GM19452 (cell line): ENCODE results near the gene SP1.
"Not testable (repeated sequence)": the region's sequence is repeated elsewhere in the genome, so short reads cannot be mapped to it uniquely, and the experiment has no call there.

Source experiments
- ATAC-seq: cut with Tn5 transposase; IDR thresholded peaks from one replicate; pipeline ENCODE4 v1.9.1; 2021; ENCODE audit not compliant: unreplicated experiment

Gene SP1

DNA sequence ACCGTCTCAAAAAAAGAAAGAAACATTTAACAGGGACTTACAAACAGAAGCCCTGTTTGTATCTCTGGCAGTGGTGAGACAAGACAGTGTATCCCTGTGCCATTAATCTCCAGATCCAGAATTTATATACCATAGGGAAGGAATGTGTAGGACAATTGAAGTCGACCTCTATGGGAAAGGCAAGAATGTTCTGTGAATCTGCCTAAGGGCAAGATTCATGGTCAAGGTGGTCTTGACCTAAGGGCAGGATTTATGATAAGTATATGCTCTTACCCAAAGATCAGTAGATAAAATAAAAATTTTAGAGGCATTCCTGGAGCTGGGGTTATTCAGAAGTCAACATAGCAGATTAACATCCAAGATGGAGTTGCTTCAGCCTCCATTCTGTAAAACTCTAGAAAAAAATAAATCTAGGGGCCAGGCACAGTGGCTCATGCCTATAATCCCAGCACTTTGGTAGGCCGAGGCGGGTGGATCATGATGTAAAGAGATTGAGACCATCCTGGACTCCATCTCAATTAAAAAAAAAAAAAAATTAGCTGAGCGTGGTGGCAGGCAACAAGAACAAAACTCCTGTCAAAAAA lies 21.0 kb upstream of the SP1 start:
- ATAC-seq = no peak

DNA sequence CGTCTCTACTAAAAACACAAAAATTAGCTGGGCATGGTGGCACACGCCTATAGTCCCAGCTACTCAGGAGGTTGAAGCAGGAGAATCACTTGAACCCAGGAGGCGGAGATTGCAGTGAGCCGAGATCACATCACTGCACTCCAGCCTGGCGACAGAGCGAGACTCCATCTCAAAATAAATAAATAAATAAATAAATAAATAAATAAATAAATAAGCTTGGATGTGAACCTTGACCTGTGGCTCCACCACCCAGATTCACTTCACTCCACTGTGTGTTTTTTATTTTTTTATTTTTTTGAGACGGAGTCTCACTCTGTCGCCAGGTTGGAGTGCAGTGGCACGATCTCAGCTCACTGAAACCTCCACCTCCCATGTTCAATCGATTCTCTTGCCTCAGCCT lies 18.3 kb upstream of the SP1 start:
- ATAC-seq = not testable (repeated sequence)

DNA sequence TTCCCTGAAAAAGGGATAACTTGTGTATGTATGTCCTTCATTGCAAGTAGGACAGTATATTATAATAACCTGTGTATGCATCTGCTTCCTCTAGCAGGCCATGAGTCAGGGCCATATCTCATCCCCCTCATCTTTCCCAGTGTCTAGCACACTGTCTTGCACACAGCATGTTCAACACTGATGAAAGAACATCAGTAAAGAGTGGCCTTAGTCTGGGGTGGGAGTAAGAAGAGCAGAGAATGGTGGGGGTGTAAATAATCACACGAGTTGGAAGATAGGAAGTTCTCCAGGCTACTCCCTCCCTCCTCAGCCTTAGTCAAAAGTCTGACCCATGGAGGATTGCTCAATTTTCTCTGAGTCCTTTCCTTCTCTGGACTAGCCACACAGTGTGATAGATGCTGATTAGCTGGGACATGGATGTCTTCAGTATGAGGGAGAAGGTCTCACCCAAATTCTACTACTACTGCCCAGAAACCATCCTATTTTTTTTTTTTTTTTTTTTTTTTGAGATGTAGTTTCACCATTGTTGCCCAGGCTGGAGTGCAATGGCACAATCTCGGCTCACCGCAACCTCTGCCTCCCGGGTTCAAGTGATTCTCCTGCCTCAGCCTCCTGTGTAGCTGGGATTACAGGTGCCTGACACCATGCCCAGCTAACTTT lies 14.6 kb upstream of the SP1 start:
- no peak for ATAC-seq

DNA sequence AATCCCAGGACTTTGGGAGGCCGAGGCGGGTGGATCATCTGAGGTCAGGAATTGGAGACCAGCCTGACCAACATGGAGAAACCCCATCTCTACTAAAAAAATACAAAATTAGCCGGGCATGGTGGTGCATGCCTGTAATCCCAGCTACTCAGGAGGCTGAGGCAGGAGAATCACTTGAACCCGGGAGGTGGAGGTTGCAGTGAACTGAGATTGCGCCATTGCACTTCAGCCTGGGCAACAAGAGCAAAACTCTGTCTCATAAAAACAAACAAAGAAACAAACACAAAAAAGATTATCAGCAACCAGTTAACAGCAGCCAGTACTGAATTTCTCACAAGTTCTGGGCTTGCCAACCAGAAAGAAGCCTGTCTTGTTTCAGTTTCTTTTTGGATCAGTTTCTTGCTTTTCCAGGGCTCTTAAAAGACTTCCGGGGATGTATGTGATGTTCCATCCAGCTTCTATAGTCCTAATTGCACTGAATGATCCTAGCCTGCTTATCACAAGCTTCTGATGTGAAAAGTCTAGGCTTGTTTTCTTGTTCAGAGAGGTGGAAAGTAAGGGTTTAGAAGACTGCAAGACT lies 6.3 kb upstream of the SP1 start:
- not testable (repeated sequence) for ATAC-seq

DNA sequence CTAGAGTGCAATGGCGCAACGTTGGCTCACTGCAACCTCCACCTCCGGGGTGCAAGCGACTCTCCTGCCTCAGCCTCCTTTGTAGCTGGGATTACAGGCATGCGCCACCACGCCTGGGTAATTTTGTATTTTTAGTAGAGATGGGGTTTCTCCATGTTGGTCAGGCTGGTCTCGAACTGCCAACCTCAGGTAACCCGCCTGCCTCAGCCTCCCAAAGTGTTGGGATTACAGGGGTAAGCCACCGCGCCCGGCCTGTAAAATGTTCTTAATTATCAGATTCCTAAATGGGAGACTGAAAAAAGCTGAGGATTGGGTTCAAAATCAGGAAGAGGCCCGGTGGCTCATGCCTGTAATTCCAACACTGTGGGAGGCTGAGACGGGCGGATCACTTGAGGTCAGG lies 5.7 kb upstream of the SP1 start:
- not testable (repeated sequence) for ATAC-seq

DNA sequence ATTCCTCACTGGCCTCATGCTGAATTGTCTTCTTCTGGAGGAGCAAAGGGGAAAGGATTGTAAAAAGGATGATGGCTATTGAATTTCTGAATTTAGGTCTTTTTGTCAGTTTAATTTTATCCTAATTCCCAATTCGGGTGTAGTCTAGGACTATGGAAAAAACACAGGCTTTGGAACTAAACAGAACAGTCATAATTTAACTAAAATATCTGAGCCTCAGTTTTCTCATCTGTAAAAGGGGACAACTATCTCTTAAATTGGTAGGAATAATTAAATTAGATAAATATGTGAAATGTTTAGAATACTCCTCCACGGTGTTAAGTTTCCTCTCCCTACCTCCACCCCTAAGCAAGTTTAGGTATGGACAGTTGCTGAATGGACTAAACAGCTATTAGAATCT lies 3.2 kb upstream of the SP1 start:
- ATAC-seq = no peak

DNA sequence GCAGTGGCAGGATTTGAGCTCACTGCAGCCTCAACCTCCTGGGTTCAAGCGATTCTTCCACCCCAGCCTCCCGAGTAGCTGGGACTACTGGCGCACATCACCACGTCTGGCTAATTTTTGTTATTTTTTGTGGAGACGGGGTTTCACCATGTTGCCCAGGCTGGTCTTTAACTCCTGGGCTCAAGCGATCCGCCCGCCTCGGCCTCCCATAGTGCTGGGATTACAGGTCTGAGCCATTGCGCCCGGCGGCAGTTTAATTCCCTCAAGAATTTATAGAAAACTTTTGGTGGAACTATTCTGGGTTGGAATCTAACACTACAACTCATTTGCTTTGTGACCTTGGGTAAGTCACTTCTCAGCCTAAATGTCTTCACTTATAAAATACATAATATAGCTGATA lies 1.8 kb upstream of the SP1 start:
- no peak for ATAC-seq

DNA sequence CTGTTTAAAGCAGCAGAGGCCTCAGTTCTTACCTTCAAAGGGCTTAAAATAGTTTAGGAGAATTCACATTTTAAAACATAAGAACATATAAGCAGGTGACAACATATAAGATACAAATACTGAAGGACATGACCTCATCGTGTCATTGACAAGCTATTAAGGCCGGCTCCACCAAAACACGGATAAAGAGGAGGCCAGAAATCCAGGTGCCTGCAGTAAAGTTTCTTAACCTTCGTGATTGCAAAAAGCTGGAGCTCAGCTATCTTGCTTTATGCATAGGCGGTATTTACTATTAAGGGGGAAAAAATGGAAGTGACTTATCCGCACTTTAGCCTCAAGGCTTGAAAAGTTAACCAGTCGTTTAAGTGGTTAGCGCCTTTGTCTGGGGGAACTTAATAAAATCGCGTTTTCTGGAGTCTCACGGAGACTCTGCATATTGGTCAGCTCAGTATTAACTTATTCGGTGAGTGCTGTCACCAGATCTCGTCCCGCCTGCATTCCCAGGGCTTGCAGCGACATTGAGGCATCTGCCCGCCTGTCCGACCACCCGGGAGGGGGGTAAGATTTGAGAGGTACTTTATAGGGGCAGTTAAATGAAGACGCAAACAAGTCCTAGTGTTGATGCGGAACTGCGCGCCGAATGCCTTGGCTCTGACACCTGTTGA lies 1.1 kb upstream of the SP1 start:
- ATAC-seq = no peak

DNA sequence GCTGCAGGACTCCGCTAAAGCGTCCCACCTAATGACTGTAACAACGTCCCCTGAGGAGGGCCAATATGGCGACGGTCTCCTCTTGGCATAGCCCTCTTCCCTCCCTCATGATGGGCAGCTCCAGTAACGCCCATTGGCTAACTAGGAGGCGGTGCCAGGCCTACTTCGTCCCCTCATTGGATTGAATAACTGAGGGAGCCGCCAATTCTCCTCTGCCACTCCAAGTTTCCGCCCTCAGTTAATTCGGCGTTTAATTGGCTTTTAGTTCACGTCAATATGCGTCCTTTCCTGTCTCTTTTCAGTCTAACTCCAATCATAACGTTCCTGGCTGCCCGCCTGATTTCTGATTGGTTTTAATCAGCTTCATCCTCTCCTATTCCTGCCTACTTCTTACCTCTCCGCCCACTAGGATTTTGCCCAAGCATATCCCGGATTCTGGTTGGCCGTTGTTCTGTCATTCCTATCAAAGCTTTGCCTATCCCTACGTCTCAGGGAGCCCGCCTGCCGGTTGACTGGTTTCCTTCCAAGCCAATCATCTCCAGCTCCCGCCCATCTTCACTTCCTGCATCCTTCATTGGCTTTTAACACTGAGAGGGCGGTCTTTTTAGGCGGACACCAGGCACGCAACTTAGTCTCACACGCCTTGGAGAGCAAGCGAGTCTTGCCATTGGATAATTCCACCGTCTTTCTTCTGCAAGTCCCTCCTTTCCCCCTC lies 430 bp upstream of the SP1 start:
- peak; percentile 67 for ATAC-seq

DNA sequence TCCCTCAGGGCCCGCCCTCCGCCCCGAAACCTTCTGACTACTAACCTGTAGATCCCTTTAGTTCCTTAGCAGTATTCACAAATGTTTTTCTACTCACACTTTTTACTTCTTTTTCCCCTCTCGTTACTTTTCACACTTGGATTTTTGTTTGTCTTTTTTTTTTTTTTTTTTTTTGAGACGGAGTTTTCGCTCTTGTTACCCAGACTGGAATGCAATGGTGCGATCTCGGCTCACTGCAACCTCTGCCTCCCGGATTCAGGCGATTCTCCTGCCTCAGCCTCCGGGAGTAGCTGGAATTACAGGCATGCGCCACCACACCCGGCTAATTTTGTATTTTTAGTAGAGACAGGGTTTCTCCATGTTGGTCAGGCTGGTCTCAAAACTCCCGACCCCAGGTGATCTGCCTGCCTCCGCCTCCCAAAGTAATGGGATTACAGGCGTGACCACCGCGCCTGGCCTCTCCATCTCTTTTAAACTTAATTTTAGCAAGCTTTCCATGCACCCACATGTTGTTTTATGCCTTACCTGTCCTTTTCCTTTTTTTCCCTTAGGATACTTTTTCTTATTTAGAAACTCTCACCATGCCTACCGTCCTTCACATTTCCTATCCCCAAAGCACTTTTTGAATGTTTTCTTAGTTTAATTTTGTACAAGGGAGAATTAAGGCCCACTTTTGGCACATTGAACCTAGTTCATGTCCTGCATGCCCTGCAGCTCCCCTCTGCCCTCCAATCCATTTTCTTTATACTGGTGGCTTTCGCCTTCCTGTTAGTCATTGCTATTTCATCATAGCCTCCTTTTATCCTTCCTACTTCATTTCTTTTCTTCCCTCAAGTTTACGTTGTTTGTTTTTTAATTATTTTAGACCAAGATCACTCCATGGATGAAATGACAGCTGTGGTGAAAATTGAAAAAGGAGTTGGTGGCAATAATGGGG lies 1.1 kb downstream of the SP1 start:
- ATAC-seq = no peak

DNA sequence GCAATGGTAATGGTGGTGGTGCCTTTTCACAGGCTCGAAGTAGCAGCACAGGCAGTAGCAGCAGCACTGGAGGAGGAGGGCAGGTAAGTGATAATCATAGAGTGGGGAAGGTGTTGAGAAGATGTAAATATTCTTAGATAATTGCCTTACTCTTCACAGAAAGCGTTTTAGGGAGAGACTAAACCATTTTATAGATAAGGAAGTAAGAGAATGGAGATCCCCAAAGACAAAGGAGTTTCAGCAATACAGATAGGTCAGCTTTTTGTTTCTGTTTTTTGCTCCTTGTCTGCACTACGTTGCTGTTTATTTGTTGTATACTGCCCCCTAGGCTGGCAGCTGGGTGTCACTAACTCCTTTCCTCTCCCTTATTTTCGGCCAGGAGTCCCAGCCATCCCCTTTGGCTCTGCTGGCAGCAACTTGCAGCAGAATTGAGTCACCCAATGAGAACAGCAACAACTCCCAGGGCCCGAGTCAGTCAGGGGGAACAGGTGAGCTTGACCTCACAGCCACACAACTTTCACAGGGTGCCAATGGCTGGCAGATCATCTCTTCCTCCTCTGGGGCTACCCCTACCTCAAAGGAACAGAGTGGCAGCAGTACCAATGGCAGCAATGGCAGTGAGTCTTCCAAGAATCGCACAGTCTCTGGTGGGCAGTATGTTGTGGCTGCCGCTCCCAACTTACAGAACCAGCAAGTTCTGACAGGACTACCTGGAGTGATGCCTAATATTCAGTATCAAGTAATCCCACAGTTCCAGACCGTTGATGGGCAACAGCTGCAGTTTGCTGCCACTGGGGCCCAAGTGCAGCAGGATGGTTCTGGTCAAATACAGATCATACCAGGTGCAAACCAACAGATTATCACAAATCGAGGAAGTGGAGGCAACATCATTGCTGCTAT lies 2.0 kb downstream of the SP1 start:
- no peak for ATAC-seq

DNA sequence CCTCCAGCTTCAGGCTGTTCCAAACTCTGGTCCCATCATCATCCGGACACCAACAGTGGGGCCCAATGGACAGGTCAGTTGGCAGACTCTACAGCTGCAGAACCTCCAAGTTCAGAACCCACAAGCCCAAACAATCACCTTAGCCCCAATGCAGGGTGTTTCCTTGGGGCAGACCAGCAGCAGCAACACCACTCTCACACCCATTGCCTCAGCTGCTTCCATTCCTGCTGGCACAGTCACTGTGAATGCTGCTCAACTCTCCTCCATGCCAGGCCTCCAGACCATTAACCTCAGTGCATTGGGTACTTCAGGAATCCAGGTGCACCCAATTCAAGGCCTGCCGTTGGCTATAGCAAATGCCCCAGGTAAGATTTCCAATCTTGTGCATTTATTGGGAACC lies 3.3 kb downstream of the SP1 start:
- ATAC-seq = no peak

DNA sequence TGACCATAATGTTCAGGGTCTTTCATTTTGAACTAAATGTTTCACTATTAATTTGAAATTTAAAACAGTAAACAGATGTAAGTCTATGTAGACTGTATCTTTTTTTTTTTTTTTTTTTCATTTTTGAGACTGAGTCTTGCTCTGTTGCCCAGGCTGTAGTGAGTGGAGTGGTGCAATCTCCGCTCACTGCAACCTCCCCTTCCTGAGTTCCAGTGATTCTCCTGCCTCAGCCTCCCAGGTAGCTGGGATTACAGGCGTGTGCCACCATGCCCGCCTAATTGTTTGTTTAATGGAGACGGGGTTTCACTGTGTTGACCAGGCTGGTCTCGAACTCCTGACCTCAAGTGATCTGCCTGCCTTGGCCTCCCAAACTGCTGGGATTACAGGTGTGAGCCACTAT lies 6.4 kb downstream of the SP1 start:
- not testable (repeated sequence) for ATAC-seq

DNA sequence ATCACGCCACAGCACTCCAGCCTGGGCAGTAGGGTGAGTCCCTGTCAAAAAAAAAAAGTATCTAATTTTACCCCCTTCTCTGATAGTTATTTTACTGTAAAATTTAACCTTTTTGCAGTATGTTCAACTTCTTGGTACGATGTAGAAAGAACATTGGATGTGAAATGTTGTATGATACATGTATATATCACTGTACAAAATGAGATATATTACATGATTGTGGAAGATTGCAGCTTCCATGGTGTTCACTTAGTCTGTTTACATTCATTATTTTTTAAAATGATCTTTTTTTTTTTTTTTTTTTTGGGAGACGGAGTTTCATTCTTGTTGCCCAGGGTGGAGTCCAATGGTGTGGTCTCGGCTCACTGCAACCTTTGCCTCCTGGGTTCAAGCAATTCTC lies 9.0 kb downstream of the SP1 start:
- ATAC-seq = no peak

DNA sequence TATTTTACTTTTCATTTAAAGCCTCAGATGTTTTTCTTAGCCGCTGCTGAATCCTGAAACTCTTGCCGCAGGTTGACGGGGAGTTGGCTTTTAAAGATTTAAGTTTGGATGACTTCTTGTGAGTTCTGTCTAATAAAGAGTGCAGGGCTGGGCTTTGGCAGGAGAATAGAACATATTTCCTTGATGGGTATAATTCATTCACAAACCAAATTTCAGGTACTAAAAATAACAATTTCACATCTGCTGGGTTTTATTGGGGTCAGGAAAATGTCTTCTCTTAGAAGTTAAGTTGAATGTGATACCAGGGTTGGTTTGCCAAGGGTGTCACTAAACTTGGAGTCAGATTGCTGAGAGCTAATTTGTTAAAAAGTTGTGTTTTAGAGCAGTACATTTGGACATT lies 9.7 kb downstream of the SP1 start:
- no peak for ATAC-seq

DNA sequence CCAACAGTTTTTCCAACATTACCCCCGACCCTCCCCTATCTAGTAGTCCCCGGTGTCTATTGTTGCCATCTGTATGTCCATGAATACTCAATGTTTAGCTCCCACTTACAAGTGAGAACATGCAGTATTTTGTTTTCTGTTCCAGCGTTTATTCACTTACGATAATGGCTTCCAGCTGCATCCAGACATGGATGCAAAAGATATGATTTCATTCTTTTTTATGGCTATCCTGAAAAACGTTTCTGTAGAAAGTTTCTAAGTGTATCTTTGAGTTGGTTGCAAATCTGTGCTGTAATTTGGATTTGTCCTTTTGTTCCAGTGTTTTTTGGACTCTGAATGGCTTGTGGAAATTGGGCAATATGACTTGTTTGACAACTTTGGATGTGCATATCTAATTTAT lies 11.7 kb downstream of the SP1 start:
- no peak for ATAC-seq

DNA sequence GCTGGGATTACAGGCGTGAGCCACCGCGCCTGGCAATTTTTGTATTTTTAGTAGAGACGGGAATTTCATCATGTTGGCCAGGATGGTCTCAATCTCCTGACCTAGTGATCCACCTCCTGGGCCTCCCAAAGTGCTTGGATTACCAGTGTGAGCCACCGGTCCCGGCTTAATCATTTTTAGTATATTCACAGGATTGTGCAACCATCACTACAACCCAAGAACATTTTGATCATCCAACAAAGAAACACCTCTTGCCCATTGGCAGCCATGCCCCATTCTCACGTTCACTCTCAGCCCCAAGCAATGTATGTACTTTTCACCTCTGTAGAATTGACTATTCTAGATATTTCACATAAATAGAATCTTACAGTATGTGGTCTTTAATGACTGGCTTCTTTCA lies 19.9 kb downstream of the SP1 start:
- no peak for ATAC-seq

DNA sequence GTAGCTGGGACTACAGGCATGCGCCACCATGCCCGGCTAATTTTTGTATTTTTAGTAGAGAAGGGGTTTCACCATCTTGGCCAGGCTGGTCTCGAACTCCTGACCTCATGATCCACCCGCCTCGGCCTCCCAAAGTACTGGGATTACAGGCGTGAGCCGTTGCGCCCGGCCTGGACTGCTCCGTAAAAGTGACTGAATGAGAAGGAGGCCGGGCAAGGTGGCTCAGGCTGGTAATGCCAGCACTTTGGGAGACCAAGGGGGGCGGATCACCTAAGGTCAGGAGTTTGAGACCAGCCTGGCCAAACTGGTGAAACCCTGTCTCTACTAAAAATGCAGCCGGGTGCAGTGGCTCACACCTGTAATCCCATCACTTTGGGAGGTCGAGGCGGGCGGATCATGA lies 22.4 kb downstream of the SP1 start:
- ATAC-seq = not testable (repeated sequence)

DNA sequence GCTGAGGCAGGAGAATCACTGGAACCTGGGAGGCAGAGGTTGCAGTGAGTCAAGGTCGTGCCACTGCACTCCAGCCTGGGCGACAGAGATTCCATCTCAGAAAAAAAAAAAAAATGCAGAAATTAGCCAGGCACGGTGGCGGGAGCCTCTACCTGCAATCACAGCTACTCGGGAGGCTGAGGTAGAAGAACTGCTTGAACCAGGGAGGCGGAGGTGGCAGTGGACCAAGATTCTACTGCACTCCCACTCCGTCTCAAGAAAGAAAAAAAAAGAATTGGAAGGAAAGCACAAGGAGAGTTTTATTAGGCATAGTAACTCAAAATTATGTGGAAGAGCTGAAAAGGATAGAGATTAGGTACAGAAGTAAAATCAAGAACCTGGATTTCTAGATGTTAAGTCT lies 22.9 kb downstream of the SP1 start:
- no peak for ATAC-seq

DNA sequence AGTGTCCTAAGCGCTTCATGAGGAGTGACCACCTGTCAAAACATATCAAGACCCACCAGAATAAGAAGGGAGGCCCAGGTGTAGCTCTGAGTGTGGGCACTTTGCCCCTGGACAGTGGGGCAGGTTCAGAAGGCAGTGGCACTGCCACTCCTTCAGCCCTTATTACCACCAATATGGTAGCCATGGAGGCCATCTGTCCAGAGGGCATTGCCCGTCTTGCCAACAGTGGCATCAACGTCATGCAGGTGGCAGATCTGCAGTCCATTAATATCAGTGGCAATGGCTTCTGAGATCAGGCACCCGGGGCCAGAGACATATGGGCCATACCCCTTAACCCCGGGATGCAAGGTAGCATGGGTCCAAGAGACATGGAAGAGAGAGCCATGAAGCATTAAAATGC lies 31.0 kb downstream of the SP1 start:
- ATAC-seq = no peak
